Measurements from ENCODE around the gene S100A10. TPM values are rescaled to one million over a fixed set of nuclear protein-coding genes. Genes with fewer than 3 reads are reported as not detected.
A peak's percentile ranks its signal among the peaks of the same experiment; 100 is the strongest.

S100A10 gene
- polyA plus RNA-seq (2011; rRNA removed) (188 and 200 TPM in 2 replicates), polyA minus RNA-seq (2011; rRNA and poly(A)+ RNA removed) (108 and 158 TPM in 2 replicates)

GRCh38 chr1:151993734-151994496 lies at the start of gene S100A10:
TSS of gene S100A10 (minus strand) at chr1:151993859. CDS start at chr1:151986230, 7,629 bp downstream.
- Histone ChIP-seq H3K9me3 (ENCODE audit: control insufficient read depth, insufficient read depth, low read length) (peaks cover 7% of the 10 kb centered on the region), H3K27me3 (ENCODE audit: control insufficient read depth, insufficient read depth, low read length) (no peaks in the 10 kb centered on the region), H3K27ac (ENCODE audit: low read depth, low read length) (peak within 1 kb of the TSS; percentile 61), H3K4me3 (ENCODE audit: low read depth, low read length) (peak within 1 kb of the TSS; percentile 94)
- POLR2A ChIA-PET = interaction anchor here (0.7 to 1.4 kb wide), 2 partner anchors 49 to 53 kb away, joined by 3 read pairs; no protein-coding TSS in a partner anchor
- DNase-seq (ENCODE audit: low read depth, low spot score) = no peak
- no peak for TF ChIP-seq CTCF (IDR thresholded peaks at IDR 0.05; ENCODE audit: low read depth, low read length)
- CTCF ChIA-PET = interaction anchor here (3.3 to 11.3 kb wide), 2 partner anchors 7 to 26 kb away, joined by 15 to 223 read pairs; no protein-coding TSS in a partner anchor

- DNase-seq (ENCODE audit: low read depth, low spot score) = no peak
- Histone ChIP-seq H3K27me3 (ENCODE audit: control insufficient read depth, insufficient read depth, low read length) (peaks cover 18% of the 10 kb centered on the region), H3K9me3 (ENCODE audit: control insufficient read depth, insufficient read depth, low read length) (no peaks in the 10 kb centered on the region), H3K27ac (ENCODE audit: low read depth, low read length) (no peak overlapping the region), H3K4me3 (ENCODE audit: low read depth, low read length) (no peak overlapping the region)
- ChIA-PET CTCF (no interaction called here), POLR2A (no interaction called here)
- no peak for TF ChIP-seq CTCF (IDR thresholded peaks at IDR 0.05; ENCODE audit: low read depth, low read length)
These were observed 48.4 kb upstream of the S100A10 start for GRCh38 chr1:152042030-152042429.

GRCh38 chr1:152039886-152040285 lies 46.2 kb upstream of the S100A10 start:
- Histone ChIP-seq H3K27ac (ENCODE audit: low read depth, low read length) (no peak overlapping the region), H3K9me3 (ENCODE audit: control insufficient read depth, insufficient read depth, low read length) (no peaks in the 10 kb centered on the region), H3K4me3 (ENCODE audit: low read depth, low read length) (no peak overlapping the region), H3K27me3 (ENCODE audit: control insufficient read depth, insufficient read depth, low read length) (peaks cover 18% of the 10 kb centered on the region)
- DNase-seq (ENCODE audit: low read depth, low spot score) = no peak
- no peak for TF ChIP-seq CTCF (IDR thresholded peaks at IDR 0.05; ENCODE audit: low read depth, low read length)
- ChIA-PET POLR2A (no interaction called here), CTCF (interaction anchor here (1.4 to 1.6 kb wide), 3 partner anchors 13 to 36 kb away, joined by 3 to 6 read pairs (median 3); no protein-coding TSS in a partner anchor)

GRCh38 chr1:152039461-152039860 lies 45.8 kb upstream of the S100A10 start:
- TF ChIP-seq CTCF (IDR thresholded peaks at IDR 0.05; ENCODE audit: low read depth, low read length) = no peak
- Histone ChIP-seq H3K9me3 (ENCODE audit: control insufficient read depth, insufficient read depth, low read length) (no peaks in the 10 kb centered on the region), H3K27ac (ENCODE audit: low read depth, low read length) (no peak overlapping the region), H3K27me3 (ENCODE audit: control insufficient read depth, insufficient read depth, low read length) (peaks cover 18% of the 10 kb centered on the region), H3K4me3 (ENCODE audit: low read depth, low read length) (no peak overlapping the region)
- CTCF ChIA-PET = interaction anchor here (1.4 to 1.6 kb wide), 3 partner anchors 14 to 35 kb away, joined by 3 to 6 read pairs (median 3); no protein-coding TSS in a partner anchor
- no peak for DNase-seq (ENCODE audit: low read depth, low spot score)
- POLR2A ChIA-PET = no interaction called here

GRCh38 chr1:152038871-152039270 lies 45.2 kb upstream of the S100A10 start:
- POLR2A ChIA-PET = no interaction called here
- no peak overlapping the region for H3K27ac ChIP-seq (ENCODE audit: low read depth, low read length)
- CTCF ChIA-PET = interaction anchor here (0.9 to 1.6 kb wide), 4 partner anchors 9 to 35 kb away, joined by 3 to 6 read pairs (median 3); no protein-coding TSS in a partner anchor

More at GRCh38 chr1:152038871-152039270, 45.2 kb upstream of the S100A10 start:
- H3K4me3 ChIP-seq (ENCODE audit: low read depth, low read length) = no peak overlapping the region
- DNase-seq (ENCODE audit: low read depth, low spot score) = no peak
- no peaks in the 10 kb centered on the region for H3K9me3 ChIP-seq (ENCODE audit: control insufficient read depth, insufficient read depth, low read length)
- no peak for TF ChIP-seq CTCF (IDR thresholded peaks at IDR 0.05; ENCODE audit: low read depth, low read length)
- H3K27me3 ChIP-seq (ENCODE audit: control insufficient read depth, insufficient read depth, low read length) = peaks cover 18% of the 10 kb centered on the region

Measured in AG04450 (cell line).